Fibroblast of skin of back (primary cell): ENCODE results near the gene SEMA3G.

ENCODE experiments used
- DNase-seq: peaks from one replicate; pipeline ENCODE4 v3.0.0-alpha.2; 2013

SEMA3G gene

GRCh38 chr3:52479037-52479876 is 34.4 kb upstream of the SEMA3G start:
- DNase-seq = no peak

GRCh38 chr3:52477796-52478095 is 32.8 kb upstream of the SEMA3G start:
- DNase-seq = no peak

- DNase-seq = no peak
Measured at GRCh38 chr3:52477076-52477795, 32.3 kb upstream of the SEMA3G start.

- DNase-seq = no peak
Measured at GRCh38 chr3:52473026-52473425, 28.1 kb upstream of the SEMA3G start.

- DNase-seq = no peak
Measured at GRCh38 chr3:52472239-52473000, 27.5 kb upstream of the SEMA3G start.

GRCh38 chr3:52471371-52472238 is 26.7 kb upstream of the SEMA3G start:
- no peak for DNase-seq

GRCh38 chr3:52470920-52471319 is 26.0 kb upstream of the SEMA3G start:
- no peak for DNase-seq

GRCh38 chr3:52469001-52469400 is 24.1 kb upstream of the SEMA3G start:
- DNase-seq = no peak

GRCh38 chr3:52468336-52468735 is 23.4 kb upstream of the SEMA3G start:
- DNase-seq = no peak

- DNase-seq = no peak
Measured at GRCh38 chr3:52463416-52463815, 18.5 kb upstream of the SEMA3G start.

GRCh38 chr3:52461874-52462273 is 17.0 kb upstream of the SEMA3G start:
- no peak for DNase-seq

GRCh38 chr3:52458770-52459545 is 14.1 kb upstream of the SEMA3G start:
- DNase-seq = no peak

- no peak for DNase-seq
Measured at GRCh38 chr3:52458031-52458760, 13.3 kb upstream of the SEMA3G start.

- no peak for DNase-seq
Measured at GRCh38 chr3:52456800-52457183, 11.9 kb upstream of the SEMA3G start.

- peak; percentile 33 for DNase-seq
Measured at GRCh38 chr3:52456169-52456799, 11.4 kb upstream of the SEMA3G start.

GRCh38 chr3:52455283-52456168 is 10.6 kb upstream of the SEMA3G start, which contains the start of gene NISCH:
Gene NISCH (plus strand): TSS chr3:52455604. CDS start chr3:52455642, 38 bp downstream.
- DNase-seq = peak; percentile 75

GRCh38 chr3:52454938-52455282 is 10.0 kb upstream of the SEMA3G start:
- DNase-seq = no peak

GRCh38 chr3:52454250-52454937 is 9.5 kb upstream of the SEMA3G start:
- DNase-seq = no peak
